Measurements from ENCODE around the gene FAM20B.

FAM20B gene

DNA sequence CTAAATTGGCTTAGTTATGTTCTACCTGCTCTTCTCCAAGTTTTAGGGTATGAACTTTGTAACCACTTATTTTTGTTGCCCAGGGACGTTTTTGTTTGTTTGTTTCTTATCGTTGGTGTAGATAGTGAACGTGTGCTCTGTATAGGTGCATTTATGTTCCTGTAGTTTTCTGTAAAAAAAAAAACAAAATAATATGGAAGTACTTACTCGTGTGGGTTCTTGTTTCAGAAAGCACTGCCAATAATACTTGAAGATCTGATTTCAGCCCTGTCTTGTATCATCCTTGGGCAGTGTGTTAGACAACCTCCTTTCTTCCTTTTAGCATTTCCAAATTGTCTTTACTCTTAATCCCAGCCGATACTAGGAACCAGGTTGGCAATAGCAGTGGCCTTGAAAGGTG lies 4.4 kb downstream of the FAM20B start:
- Histone ChIP-seq H3K23ac (ENCODE audit: low read length) (no peak overlapping the region), H3K14ac (ENCODE audit: low read length) (no peak overlapping the region), H3K4me3 (ENCODE audit: low read depth, low read length) (no peak overlapping the region), H4K8ac (ENCODE audit: low read depth, low read length) (no peak overlapping the region), H4K12ac (ENCODE audit: low read depth, low read length) (no peak overlapping the region), H2BK5ac (ENCODE audit: low read depth, low read length, poor library complexity) (no peak overlapping the region), H3K4ac (ENCODE audit: low read depth, low read length) (no peak overlapping the region), H2BK12ac (ENCODE audit: low read length) (no peak overlapping the region), H3K9me3 (ENCODE audit: insufficient read depth, low read depth, low read length) (no peaks in the 10 kb centered on the region), H3K36me3 (ENCODE audit: control insufficient read depth in 1 of 2, insufficient read depth in 2 of 2, low read length in 2 of 2) (no peaks in the 10 kb centered on the region), H3K27me3 (ENCODE audit: insufficient read depth, low read length) (no peaks in the 10 kb centered on the region), H3K4me1 (ENCODE audit: control insufficient read depth in 1 of 2, insufficient read depth in 2 of 2, low read length in 2 of 2) (peaks cover 6 to 7% of the 10 kb centered on the region in 2 experiments), H2AK5ac (ENCODE audit: low read length) (no peak overlapping the region), H3K27ac (ENCODE audit: low read depth, low read length) (no peak overlapping the region), H3K4me2 (ENCODE audit: low read length) (no peak overlapping the region), H2AFZ (ENCODE audit: insufficient read depth, low read length, poor library complexity) (no peak overlapping the region), H3K79me2 (ENCODE audit: control insufficient read depth, insufficient read depth, low read length, poor library complexity) (peaks cover 5% of the 10 kb centered on the region), H3K79me1 (ENCODE audit: low read length) (peaks cover 9% of the 10 kb centered on the region), H3K18ac (ENCODE audit: low read length) (no peak overlapping the region), H4K91ac (ENCODE audit: low read depth, low read length) (no peak overlapping the region), H2BK120ac (ENCODE audit: insufficient read depth, low read length, poor library complexity) (no peak overlapping the region), H3K9ac (ENCODE audit: low read length) (no peak overlapping the region)
- DNase-seq = no peak
- WGBS (ENCODE audit: extremely low coverage, insufficient coverage, insufficient read length) = no CpG with 5 or more reads among the region's 5 CpGs

GRCh38 chr1:179030683-179031082 lies 5.0 kb downstream of the FAM20B start:
- Histone ChIP-seq H3K27me3 (ENCODE audit: insufficient read depth, low read length) (no peaks in the 10 kb centered on the region), H2BK5ac (ENCODE audit: low read depth, low read length, poor library complexity) (no peak overlapping the region), H3K4ac (ENCODE audit: low read depth, low read length) (no peak overlapping the region), H3K4me2 (ENCODE audit: low read length) (no peak overlapping the region), H3K18ac (ENCODE audit: low read length) (no peak overlapping the region), H3K4me3 (ENCODE audit: low read depth, low read length) (no peak overlapping the region), H3K9ac (ENCODE audit: low read length) (no peak overlapping the region), H3K4me1 (ENCODE audit: control insufficient read depth in 1 of 2, insufficient read depth in 2 of 2, low read length in 2 of 2) (peaks cover 6 to 7% of the 10 kb centered on the region in 2 experiments), H4K8ac (ENCODE audit: low read depth, low read length) (no peak overlapping the region), H3K79me1 (ENCODE audit: low read length) (peaks cover 7% of the 10 kb centered on the region), H3K79me2 (ENCODE audit: control insufficient read depth, insufficient read depth, low read length, poor library complexity) (peaks cover 5% of the 10 kb centered on the region), H2BK12ac (ENCODE audit: low read length) (no peak overlapping the region), H3K14ac (ENCODE audit: low read length) (no peak overlapping the region), H3K23ac (ENCODE audit: low read length) (no peak overlapping the region), H3K27ac (ENCODE audit: low read depth, low read length) (no peak overlapping the region), H3K9me3 (ENCODE audit: insufficient read depth, low read depth, low read length) (no peaks in the 10 kb centered on the region), H2AK5ac (ENCODE audit: low read length) (no peak overlapping the region), H2BK120ac (ENCODE audit: insufficient read depth, low read length, poor library complexity) (no peak overlapping the region), H4K12ac (ENCODE audit: low read depth, low read length) (no peak overlapping the region), H3K36me3 (ENCODE audit: control insufficient read depth in 1 of 2, insufficient read depth in 2 of 2, low read length in 2 of 2) (no peaks in the 10 kb centered on the region), H4K91ac (ENCODE audit: low read depth, low read length) (no peak overlapping the region), H2AFZ (ENCODE audit: insufficient read depth, low read length, poor library complexity) (no peak overlapping the region)
- DNase-seq = no peak
- no CpG with 5 or more reads among the region's 3 CpGs for WGBS (ENCODE audit: extremely low coverage, insufficient coverage, insufficient read length)

- Histone ChIP-seq H3K9ac (ENCODE audit: low read length) (no peak overlapping the region), H4K91ac (ENCODE audit: low read depth, low read length) (no peak overlapping the region), H2AFZ (ENCODE audit: insufficient read depth, low read length, poor library complexity) (no peak overlapping the region), H3K27me3 (ENCODE audit: insufficient read depth, low read length) (no peaks in the 10 kb centered on the region), H2BK5ac (ENCODE audit: low read depth, low read length, poor library complexity) (no peak overlapping the region), H2AK5ac (ENCODE audit: low read length) (no peak overlapping the region), H3K36me3 (ENCODE audit: control insufficient read depth in 1 of 2, insufficient read depth in 2 of 2, low read length in 2 of 2) (no peaks in the 10 kb centered on the region), H3K4me3 (ENCODE audit: low read depth, low read length) (no peak overlapping the region), H3K23ac (ENCODE audit: low read length) (no peak overlapping the region), H2BK120ac (ENCODE audit: insufficient read depth, low read length, poor library complexity) (no peak overlapping the region), H4K12ac (ENCODE audit: low read depth, low read length) (no peak overlapping the region), H3K27ac (ENCODE audit: low read depth, low read length) (no peak overlapping the region), H2BK12ac (ENCODE audit: low read length) (no peak overlapping the region), H3K79me1 (ENCODE audit: low read length) (peaks cover 5% of the 10 kb centered on the region), H3K4ac (ENCODE audit: low read depth, low read length) (no peak overlapping the region), H4K8ac (ENCODE audit: low read depth, low read length) (no peak overlapping the region), H3K4me1 (ENCODE audit: control insufficient read depth in 1 of 2, insufficient read depth in 2 of 2, low read length in 2 of 2) (peaks cover 6 to 7% of the 10 kb centered on the region in 2 experiments), H3K18ac (ENCODE audit: low read length) (no peak overlapping the region), H3K14ac (ENCODE audit: low read length) (no peak overlapping the region), H3K9me3 (ENCODE audit: insufficient read depth, low read depth, low read length) (no peaks in the 10 kb centered on the region), H3K79me2 (ENCODE audit: control insufficient read depth, insufficient read depth, low read length, poor library complexity) (peaks cover 3% of the 10 kb centered on the region), H3K4me2 (ENCODE audit: low read length) (no peak overlapping the region)
- WGBS (ENCODE audit: extremely low coverage, insufficient coverage, insufficient read length) = no CpG with 5 or more reads among the region's 3 CpGs
- no peak for DNase-seq
Observed at GRCh38 chr1:179031284-179031683, 5.6 kb downstream of the FAM20B start.

DNA sequence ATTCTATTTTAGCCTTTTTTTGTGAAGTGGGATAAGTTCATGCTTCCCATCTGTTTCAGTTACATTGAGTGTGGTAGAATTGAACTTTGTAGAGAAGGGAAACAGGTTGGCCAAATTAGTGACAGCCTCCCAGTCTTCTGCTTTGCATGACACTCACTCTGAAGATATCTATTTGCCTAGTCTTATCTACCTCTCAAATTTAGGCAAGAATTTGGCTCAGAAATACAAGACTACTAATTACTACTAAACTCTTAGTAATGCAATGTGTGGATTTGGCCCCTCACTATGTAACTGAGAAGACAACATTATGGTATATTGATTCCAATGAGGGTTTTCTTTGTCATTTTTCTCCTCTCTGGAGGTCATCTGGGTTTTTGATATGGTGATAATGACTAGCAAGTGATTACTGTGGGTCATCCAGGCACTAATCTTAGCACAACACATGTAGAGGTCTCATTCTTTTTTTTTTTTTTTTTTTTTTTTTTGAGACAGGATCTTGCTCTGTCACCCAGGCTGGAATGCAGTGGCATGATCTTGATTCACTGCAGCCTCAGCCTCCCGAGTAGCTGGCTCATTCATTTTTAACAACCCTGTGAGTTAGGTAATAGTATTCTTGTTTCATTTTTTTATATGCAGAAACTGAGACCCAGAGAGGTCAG lies 6.3 kb downstream of the FAM20B start:
- Histone ChIP-seq H3K9me3 (ENCODE audit: insufficient read depth, low read depth, low read length) (no peaks in the 10 kb centered on the region), H2AK5ac (ENCODE audit: low read length) (no peak overlapping the region), H3K79me2 (ENCODE audit: control insufficient read depth, insufficient read depth, low read length, poor library complexity) (no peaks in the 10 kb centered on the region), H3K4me2 (ENCODE audit: low read length) (no peak overlapping the region), H4K12ac (ENCODE audit: low read depth, low read length) (no peak overlapping the region), H3K23ac (ENCODE audit: low read length) (no peak overlapping the region), H3K79me1 (ENCODE audit: low read length) (no peaks in the 10 kb centered on the region), H3K27me3 (ENCODE audit: insufficient read depth, low read length) (no peaks in the 10 kb centered on the region), H2BK12ac (ENCODE audit: low read length) (no peak overlapping the region), H3K14ac (ENCODE audit: low read length) (no peak overlapping the region), H3K4me3 (ENCODE audit: low read depth, low read length) (no peak overlapping the region), H3K4ac (ENCODE audit: low read depth, low read length) (no peak overlapping the region), H2AFZ (ENCODE audit: insufficient read depth, low read length, poor library complexity) (no peak overlapping the region), H4K8ac (ENCODE audit: low read depth, low read length) (no peak overlapping the region), H3K18ac (ENCODE audit: low read length) (no peak overlapping the region), H2BK5ac (ENCODE audit: low read depth, low read length, poor library complexity) (no peak overlapping the region), H3K9ac (ENCODE audit: low read length) (no peak overlapping the region), H3K36me3 (ENCODE audit: control insufficient read depth in 1 of 2, insufficient read depth in 2 of 2, low read length in 2 of 2) (no peaks in the 10 kb centered on the region), H3K4me1 (ENCODE audit: control insufficient read depth in 1 of 2, insufficient read depth in 2 of 2, low read length in 2 of 2) (peaks cover 6 to 7% of the 10 kb centered on the region in 2 experiments), H2BK120ac (ENCODE audit: insufficient read depth, low read length, poor library complexity) (no peak overlapping the region), H3K27ac (ENCODE audit: low read depth, low read length) (no peak overlapping the region), H4K91ac (ENCODE audit: low read depth, low read length) (no peak overlapping the region)
- DNase-seq = peak in 1 of 2 donors; percentile 43
- no CpG with 5 or more reads among the region's 1 CpG for WGBS (ENCODE audit: extremely low coverage, insufficient coverage, insufficient read length)

Measured in trophoblast cell (in vitro differentiated cells and primary cell).